B cell (primary cell): ENCODE measurements around the gene DDR2. TPM values are rescaled to one million over a fixed set of nuclear protein-coding genes. Genes with fewer than 3 reads are reported as not detected.

Source experiments
- ATAC-seq: fragments of 200-7000 bp; cut with Tn5 transposase; one replicate; pipeline ENCODE4 v1.10.0; 2021; ENCODE audit warnings: low read depth, mild to moderate bottlenecking, moderate number of reproducible peaks, moderate library complexity
- CTCF ChIA-PET: fragments of 350-600 bp; sonication (Branson Sonifier 250); formaldehyde crosslinking; loops from one replicate; lab custom pipeline; 2021; ENCODE audit warnings: antibody characterized with exemption, inconsistent platforms; lab: Charles Lee
- POLR2A ChIA-PET: fragments of 350-600 bp; sonication (Branson Sonifier 250); formaldehyde crosslinking; loops from one replicate; lab custom pipeline; 2021; ENCODE audit warnings: antibody characterized with exemption; lab: Charles Lee
- DNase-seq: peaks from one replicate; pipeline ENCODE4 v3.0.0; 2013
- H2AFZ ChIP-seq: 2 replicates; pipeline ENCODE4 v1.6.1; 2012; ENCODE audit warnings: mild to moderate bottlenecking, low read depth, low read length; ENCODE audit not compliant: insufficient read depth, poor library complexity, severe bottlenecking
- H3K27ac ChIP-seq, 2 donors: 1 replicate in 1 of 2; 2 replicates in 1 of 2; pipeline ENCODE4 v1.5.1; 2012 to 2013; ENCODE audit warnings: low read length in 2 of 2, mild to moderate bottlenecking in 2 of 2, moderate library complexity in 1 of 2
- H3K27me3 ChIP-seq, 4 experiments: fragments of 200-600 bp in 1 of 4; sonication (generic) in 1 of 4; replicated peaks in 1 of 4; 1 replicate in 2 of 4; 2 replicates in 2 of 4; pipeline versions ENCODE4 v1.6.1 to v1.7.0; 2013 to 2016; ENCODE audit warnings: low read length in 3 of 4, mild to moderate bottlenecking in 2 of 4, mixed read lengths in 1 of 4, moderate library complexity in 1 of 4; ENCODE audit not compliant: insufficient read depth in 4 of 4, control insufficient read depth in 3 of 4; ENCODE audit errors: control extremely low read depth in 1 of 4
- H3K36me3 ChIP-seq, 2 experiments: replicated peaks in 1 of 2; 1 replicate in 1 of 2; 2 replicates in 1 of 2; pipeline versions ENCODE4 v1.6.1 to v1.7.1; 2013; ENCODE audit warnings: low read length in 1 of 2; ENCODE audit not compliant: insufficient read depth in 2 of 2, control insufficient read depth in 1 of 2; ENCODE audit errors: control extremely low read depth in 1 of 2, extremely low read depth in 1 of 2
- H3K4me1 ChIP-seq, 2 donors: fragments of 200-600 bp in 1 of 2; sonication (generic) in 1 of 2; 1 replicate in 1 of 2; 2 replicates in 1 of 2; pipeline versions ENCODE4 v1.5.1 to v1.6.1; 2013 to 2017; ENCODE audit warnings: low read length in 2 of 2; ENCODE audit not compliant: control insufficient read depth in 2 of 2, insufficient read depth in 2 of 2
- H3K4me2 ChIP-seq: replicated peaks from 2 replicates; pipeline ENCODE3; 2012; ENCODE audit warnings: mild to moderate bottlenecking, low read depth, low read length; ENCODE audit not compliant: poor library complexity, severe bottlenecking
- H3K4me3 ChIP-seq, 5 experiments: fragments of 200-600 bp in 1 of 5; sonication (generic) in 1 of 5; 1 replicate in 3 of 5; 2 replicates in 2 of 5; pipeline versions ENCODE4 v1.5.1 to v1.7.0; 2011 to 2016; ENCODE audit warnings: low read length in 4 of 5, mild to moderate bottlenecking in 4 of 5, low read depth in 2 of 5, control low read depth in 1 of 5, moderate library complexity in 1 of 5; ENCODE audit not compliant: insufficient read depth in 1 of 5; ENCODE audit errors: control extremely low read depth in 1 of 5, extremely low read depth in 1 of 5
- H3K79me2 ChIP-seq: fragments of 200-600 bp; sonication (generic); one replicate; pipeline ENCODE4 v1.6.0; 2016; ENCODE audit warnings: low read length; ENCODE audit not compliant: control insufficient read depth, insufficient read depth
- H3K9ac ChIP-seq: fragments of 200-600 bp; sonication (generic); 2 replicates; pipeline ENCODE4 v1.6.1; 2017; ENCODE audit warnings: mild to moderate bottlenecking, low read length, moderate library complexity
- H3K9me3 ChIP-seq, 3 donors: one replicate each; pipeline versions ENCODE4 v1.6.1 to v1.7.1; 2013; ENCODE audit warnings: low read length in 2 of 3; ENCODE audit not compliant: control insufficient read depth in 2 of 3, insufficient read depth in 1 of 3; ENCODE audit errors: control extremely low read depth in 1 of 3
- H4K20me1 ChIP-seq: 2 replicates; pipeline ENCODE4 v1.6.0; 2012; ENCODE audit warnings: mild to moderate bottlenecking, low read length; ENCODE audit not compliant: insufficient read depth, control insufficient read depth, poor library complexity, severe bottlenecking
- H3K27ac Mint-ChIP-seq: one replicate; pipeline ENCODE4 v1.8.0; 2021; ENCODE audit warnings: mixed read lengths
- H3K27me3 Mint-ChIP-seq: one replicate; pipeline ENCODE4 v1.8.0; 2021; ENCODE audit warnings: mixed read lengths
- H3K4me1 Mint-ChIP-seq: one replicate; pipeline ENCODE4 v1.8.0; 2021; ENCODE audit warnings: mixed read lengths
- H3K4me3 Mint-ChIP-seq: one replicate; pipeline ENCODE4 v1.8.0; 2021; ENCODE audit warnings: mixed read lengths
- H3K9me3 Mint-ChIP-seq: one replicate; pipeline ENCODE4 v1.8.0; 2022; ENCODE audit warnings: mixed read lengths; ENCODE audit not compliant: insufficient read depth
- EZH2 ChIP-seq: IDR thresholded peaks from 2 replicates; pipeline ENCODE4 v1.6.1; 2012; ENCODE audit warnings: borderline replicate concordance, low read depth, mild to moderate bottlenecking, moderate library complexity, low read length; ENCODE audit not compliant: insufficient read depth, poor library complexity, severe bottlenecking
- WGBS: methylation state at CpG from one replicate; pipeline ENCODE4 v1.1.5; 2013; ENCODE audit warnings: missing lambda C conversion rate; ENCODE audit not compliant: insufficient coverage; 5-methylcytosine and 5-hydroxymethylcytosine counted together
- intact Hi-C: fragments of 100-400 bp; cut with micrococcal nuclease; formaldehyde crosslinking; loops from one replicate; pipeline ENCODE4 v1.10.0; 2022
- polyA plus RNA-seq: library from polyadenylated mRNA; depleted of rRNA; stranded (reverse); fragments of >200 nt; gene quantifications from 2 replicates; pipeline ENCODE4 v1.2.3, GENCODE V29; 2012
- total RNA-seq, 2 donors: library from RNA; stranded (reverse); fragments of 120-200 nt in 1 of 2; gene quantifications; 1 replicate in 1 of 2; 2 replicates in 1 of 2; pipeline versions ENCODE4 v1.2.3 to v1.2.4, GENCODE V29; 2013 to 2022
- TF ChIP-seq, protein P1 (sequence below): fragments of 200-600 bp; IDR thresholded peaks from one replicate; pipeline ENCODE4 v1.8.0; 2022; ENCODE audit warnings: antibody characterized with exemption, mild to moderate bottlenecking

Gene DDR2
- total and polyA plus RNA-seq, 2 donors (not counting 1 experiment from before 2014, with no cell fraction given), result 0.12 to 0.24 TPM

DNA sequence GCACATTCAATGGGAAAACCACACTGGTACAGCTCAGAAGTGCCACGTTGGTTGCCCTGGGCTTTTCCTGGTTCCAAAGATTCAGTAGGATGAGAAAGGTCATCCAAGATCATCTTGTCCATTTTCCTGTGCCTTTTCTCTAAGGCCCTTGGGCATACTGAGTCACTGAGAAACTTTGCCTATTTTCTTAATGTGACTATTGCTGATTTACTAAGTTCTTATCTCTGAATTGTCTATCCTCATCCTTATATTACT lies 101.0 kb downstream of the DDR2 start:
- intact Hi-C loops, result no loop called here
- Histone ChIP-seq H3K9me3 (no peaks in the 10 kb centered on the region), H3K36me3 (no peaks in the 10 kb centered on the region), H3K4me3 (no peak overlapping the region), H3K9ac (no peak overlapping the region), H2AFZ (no peak overlapping the region), H3K27me3 (no peaks in the 10 kb centered on the region), H3K79me2 (no peaks in the 10 kb centered on the region), H4K20me1 (no peaks in the 10 kb centered on the region), H3K4me1 (no peaks in the 10 kb centered on the region), H3K4me2 (no peak overlapping the region), H3K27ac (no peak overlapping the region)
- DNase-seq (no peak), ATAC-seq (no peak)
- Mint-ChIP-seq H3K27ac (no peak overlapping the region), H3K9me3 (no peaks in the 10 kb centered on the region), H3K27me3 (peaks cover 11% of the 10 kb centered on the region), H3K4me3 (no peak overlapping the region), H3K4me1 (no peaks in the 10 kb centered on the region)
- WGBS, result 80% methylated on average over 1 of the region's 1 CpG
- ChIA-PET POLR2A (no interaction called here), CTCF (no interaction called here)
- TF ChIP-seq EZH2, result no peak
- TF ChIP-seq, protein P1, sequence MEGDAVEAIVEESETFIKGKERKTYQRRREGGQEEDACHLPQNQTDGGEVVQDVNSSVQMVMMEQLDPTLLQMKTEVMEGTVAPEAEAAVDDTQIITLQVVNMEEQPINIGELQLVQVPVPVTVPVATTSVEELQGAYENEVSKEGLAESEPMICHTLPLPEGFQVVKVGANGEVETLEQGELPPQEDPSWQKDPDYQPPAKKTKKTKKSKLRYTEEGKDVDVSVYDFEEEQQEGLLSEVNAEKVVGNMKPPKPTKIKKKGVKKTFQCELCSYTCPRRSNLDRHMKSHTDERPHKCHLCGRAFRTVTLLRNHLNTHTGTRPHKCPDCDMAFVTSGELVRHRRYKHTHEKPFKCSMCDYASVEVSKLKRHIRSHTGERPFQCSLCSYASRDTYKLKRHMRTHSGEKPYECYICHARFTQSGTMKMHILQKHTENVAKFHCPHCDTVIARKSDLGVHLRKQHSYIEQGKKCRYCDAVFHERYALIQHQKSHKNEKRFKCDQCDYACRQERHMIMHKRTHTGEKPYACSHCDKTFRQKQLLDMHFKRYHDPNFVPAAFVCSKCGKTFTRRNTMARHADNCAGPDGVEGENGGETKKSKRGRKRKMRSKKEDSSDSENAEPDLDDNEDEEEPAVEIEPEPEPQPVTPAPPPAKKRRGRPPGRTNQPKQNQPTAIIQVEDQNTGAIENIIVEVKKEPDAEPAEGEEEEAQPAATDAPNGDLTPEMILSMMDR, result no peak

DNA sequence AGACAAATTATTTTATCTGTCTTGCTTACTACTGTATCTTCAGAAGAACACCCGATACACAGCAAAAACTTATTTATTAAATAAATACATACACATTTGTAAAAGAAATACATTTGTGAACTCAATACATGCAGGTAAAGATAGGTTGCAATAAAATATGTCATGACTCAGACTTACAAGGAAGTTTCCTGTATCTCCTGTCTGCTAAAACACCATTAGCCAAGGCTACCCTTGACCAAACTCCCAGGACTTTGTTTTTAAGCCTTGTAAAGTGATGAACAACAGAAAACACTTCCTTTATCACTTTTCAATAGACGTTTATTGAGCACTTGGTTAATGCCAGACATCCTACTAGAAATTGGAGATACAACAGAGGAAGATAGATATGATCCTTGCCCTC lies 101.8 kb downstream of the DDR2 start:
- ATAC-seq, result no peak
- no peaks in the 10 kb centered on the region for H3K4me1 ChIP-seq
- Mint-ChIP-seq H3K27me3 (peaks cover 11% of the 10 kb centered on the region), H3K4me3 (no peak overlapping the region), H3K9me3 (no peaks in the 10 kb centered on the region), H3K27ac (no peak overlapping the region), H3K4me1 (no peaks in the 10 kb centered on the region)
- DNase-seq, result no peak
- no peak overlapping the region for H3K4me3 ChIP-seq
- no peak overlapping the region for H2AFZ ChIP-seq
- POLR2A ChIA-PET, result no interaction called here
- no peaks in the 10 kb centered on the region for H3K27me3 ChIP-seq
- no peak for TF ChIP-seq EZH2
- TF ChIP-seq, protein P1, result no peak
- WGBS, result no CpG with 5 or more reads among the region's 2 CpGs
- no peaks in the 10 kb centered on the region for H4K20me1 ChIP-seq
- no peak overlapping the region for H3K27ac ChIP-seq
- H3K9ac ChIP-seq, result no peak overlapping the region
- no peak overlapping the region for H3K4me2 ChIP-seq
- H3K79me2 ChIP-seq, result no peaks in the 10 kb centered on the region
- intact Hi-C loops, result no loop called here
- no peaks in the 10 kb centered on the region for H3K9me3 ChIP-seq
- no peaks in the 10 kb centered on the region for H3K36me3 ChIP-seq
- CTCF ChIA-PET, result no interaction called here
